K562 (cell line): ENCODE results near the gene GLDC. TPM values are rescaled to one million over a fixed set of nuclear protein-coding genes. Genes with fewer than 3 reads are reported as not detected.

Experiments used
- ATAC-seq: fragments of 200-7000 bp; cut with Tn5 transposase; 3 replicates; pipeline ENCODE4 v1.9.1; 2020; ENCODE audit warnings: moderate library complexity
- BruUV-seq: library from RNA; stranded (reverse); fragments of 400-500 nt; replicated peaks from 2 replicates; lab custom pipeline; 2021; lab: Mats Ljungman, UMichigan
- CTCF ChIA-PET: fragments of 300-600 bp; formaldehyde crosslinking; extraction: SDS; loops from one replicate; lab custom pipeline; 2021; ENCODE audit warnings: low intra/inter-chr PET ratio; lab: Yijun Ruan, JAX
- POLR2A ChIA-PET: fragments of 300-600, 350-650 bp; sonication (Branson Sonifier 250); formaldehyde crosslinking; extraction: SDS; loops from one replicate; lab custom pipeline; 2021; ENCODE audit warnings: antibody characterized with exemption, inconsistent platforms; lab: Yijun Ruan, JAX
- DNase-seq, 4 experiments: peaks; one replicate each; pipeline versions ENCODE4 v3.0.0 to v3.0.0-alpha.2; 2011 to 2018; ENCODE audit warnings: low spot score in 3 of 4, mixed read lengths in 3 of 4; ENCODE audit errors: extremely low read depth in 1 of 4
- FAIRE-seq: peaks from 2 replicates; lab custom pipeline; 2011; peaks lifted over from hg19 to GRCh38; lab: Jason Lieb, UNC
- H2AFZ ChIP-seq: 2 replicates; pipeline ENCODE4 v1.6.0; 2011; ENCODE audit warnings: low read depth, low read length, control low read depth, inconsistent platforms
- H3K27ac ChIP-seq: fragments of 200-600 bp; 3 replicates; pipeline ENCODE4 v1.8.0; 2011; ENCODE audit warnings: low read depth, mild to moderate bottlenecking, control low read depth, inconsistent platforms, low read length, moderate library complexity, mixed read lengths; ENCODE audit errors: extremely low read depth
- H3K27me3 ChIP-seq, 2 experiments: fragments of 300-600 bp in 1 of 2; 2 replicates in 1 of 2; 3 replicates in 1 of 2; pipeline versions ENCODE4 v1.6.0 to v1.8.0; 2011; ENCODE audit warnings: inconsistent platforms in 2 of 2, low read length in 2 of 2, mild to moderate bottlenecking in 1 of 2, mixed read lengths in 1 of 2, moderate library complexity in 1 of 2; ENCODE audit not compliant: control insufficient read depth in 2 of 2, insufficient read depth in 2 of 2
- H3K36me3 ChIP-seq: fragments of 300-600 bp; 3 replicates; pipeline ENCODE4 v1.8.0; 2011; ENCODE audit warnings: mild to moderate bottlenecking, low read length, inconsistent platforms; ENCODE audit not compliant: control insufficient read depth, insufficient read depth
- H3K4me1 ChIP-seq, 2 experiments: fragments of 200-600 bp in 1 of 2; replicated peaks in 1 of 2; 2 replicates in 1 of 2; 3 replicates in 1 of 2; pipeline versions ENCODE4 v1.5.1 to v1.8.0; 2011; ENCODE audit warnings: inconsistent platforms in 2 of 2, low read length in 2 of 2, mild to moderate bottlenecking in 1 of 2, mixed read lengths in 1 of 2, moderate library complexity in 1 of 2; ENCODE audit not compliant: control insufficient read depth in 2 of 2, insufficient read depth in 2 of 2
- H3K4me2 ChIP-seq: 2 replicates; pipeline ENCODE4 v1.6.1; 2011; ENCODE audit warnings: low read length, control low read depth, inconsistent platforms, mixed read lengths; ENCODE audit not compliant: insufficient read depth
- H3K4me3 ChIP-seq: fragments of 200-600 bp; sonication (generic), shearing (Covaris generic); 2 replicates; pipeline ENCODE4 v1.5.1; 2016; ENCODE audit warnings: control low read depth, inconsistent platforms
- H3K79me2 ChIP-seq: fragments of 200-600 bp; 3 replicates; pipeline ENCODE4 v1.8.0; 2011; ENCODE audit warnings: low read length, inconsistent platforms; ENCODE audit not compliant: control insufficient read depth, insufficient read depth
- H3K9ac ChIP-seq, 2 experiments: 2 replicates each; pipeline versions ENCODE4 v1.6.0 to v1.6.1; 2011; ENCODE audit warnings: low read depth in 2 of 2, low read length in 2 of 2, control low read depth in 1 of 2, inconsistent platforms in 1 of 2, mild to moderate bottlenecking in 1 of 2, mixed read lengths in 1 of 2; ENCODE audit not compliant: insufficient read depth in 1 of 2
- H3K9me1 ChIP-seq: one replicate; pipeline ENCODE4 v1.6.0; 2011; ENCODE audit warnings: inconsistent platforms, mild to moderate bottlenecking, low read length, moderate library complexity; ENCODE audit not compliant: control insufficient read depth, insufficient read depth
- H3K9me3 ChIP-seq: replicated peaks from 2 replicates; pipeline ENCODE4 v1.5.1; 2011; ENCODE audit warnings: low read depth, low read length, inconsistent platforms; ENCODE audit not compliant: control insufficient read depth, insufficient read depth
- H4K20me1 ChIP-seq: replicated peaks from 2 replicates; pipeline ENCODE4 v1.6.1; 2011; ENCODE audit warnings: low read length, inconsistent platforms, mixed read lengths; ENCODE audit not compliant: control insufficient read depth, insufficient read depth
- ATF6 ChIP-seq: sonication (generic); formaldehyde crosslinking; IDR thresholded peaks from 2 replicates; pipeline ENCODE4 v1.4.0; 2020; ENCODE audit warnings: mild to moderate bottlenecking, missing genetic modification reagents
- CEBPG ChIP-seq, 3 experiments: fragments of 200-800 bp in 1 of 3; sonication (Bioruptor generic) in 1 of 3; sonication (generic) in 1 of 3; formaldehyde crosslinking in 1 of 3; IDR thresholded peaks in 2 of 3; conservative IDR thresholded peaks in 1 of 3; 2 replicates each; pipeline versions ENCODE4 v1.6.1 to v1.8.0; 2016 to 2022; ENCODE audit warnings: missing compliant biosample characterization in 2 of 3, missing genetic modification characterization in 2 of 3, mild to moderate bottlenecking in 1 of 3, missing genetic modification reagents in 1 of 3
- CREBBP ChIP-seq: IDR thresholded peaks from one replicate; pipeline ENCODE4 v1.6.1; 2012; ENCODE audit warnings: low read depth, mild to moderate bottlenecking, control low read depth, inconsistent platforms, low read length
- HLTF ChIP-seq: fragments of 450-650 bp; IDR thresholded peaks from 2 replicates; pipeline ENCODE4 v1.6.1; 2016
- IRF2 ChIP-seq: sonication (generic); formaldehyde crosslinking; IDR thresholded peaks from 2 replicates; pipeline ENCODE4 v1.8.1; 2022; ENCODE audit warnings: mild to moderate bottlenecking, missing genetic modification reagents
- KDM2B ChIP-seq: fragments of 250-450 bp; sonication (Bioruptor Pico); IDR thresholded peaks from 2 replicates; pipeline ENCODE4 v1.8.0; 2021; ENCODE audit warnings: mild to moderate bottlenecking, moderate library complexity
- NR0B1 ChIP-seq: fragments of 450-650 bp; IDR thresholded peaks from one replicate; pipeline ENCODE4 v1.6.1; 2018; ENCODE audit warnings: mild to moderate bottlenecking, moderate library complexity; ENCODE audit not compliant: partially characterized antibody
- RAD21 ChIP-seq, 2 experiments: fragments of 250-450 bp in 1 of 2; fragments of 450-650 bp in 1 of 2; sonication (Bioruptor Pico) in 1 of 2; formaldehyde crosslinking in 1 of 2; IDR thresholded peaks in 1 of 2; conservative IDR thresholded peaks in 1 of 2; 2 replicates each; pipeline versions ENCODE4 v1.4.0 to v1.8.0; 2020 to 2022; ENCODE audit warnings: mild to moderate bottlenecking in 2 of 2, moderate library complexity in 1 of 2
- RCOR1 ChIP-seq, 2 experiments: IDR thresholded peaks; 2 replicates each; pipeline ENCODE4 v1.6.1; 2012; ENCODE audit warnings: low read depth in 2 of 2, low read length in 2 of 2, borderline replicate concordance in 1 of 2, improper control_type of control experiment in 1 of 2
- RFX1 ChIP-seq: fragments of 450-650 bp; IDR thresholded peaks from 2 replicates; pipeline ENCODE4 v1.6.1; 2016; ENCODE audit warnings: mild to moderate bottlenecking, moderate library complexity
- SMAD4 ChIP-seq: fragments of 250-450 bp; sonication (Bioruptor Pico); conservative IDR thresholded peaks from 2 replicates; pipeline ENCODE4 v1.8.0; 2021; ENCODE audit warnings: inconsistent platforms, mild to moderate bottlenecking, moderate library complexity
- THRA ChIP-seq: fragments of 450-650 bp; IDR thresholded peaks from 2 replicates; pipeline ENCODE4 v1.6.1; 2017; ENCODE audit warnings: mild to moderate bottlenecking, moderate library complexity
- ZNF133 ChIP-seq: fragments of 250-450 bp; sonication (Bioruptor Pico); IDR thresholded peaks from 2 replicates; pipeline ENCODE4 v1.4.0; 2020; ENCODE audit warnings: mild to moderate bottlenecking
- ZNF507 ChIP-seq: conservative IDR thresholded peaks from 2 replicates; pipeline ENCODE4 v1.6.1; 2017; ENCODE audit warnings: missing genetic modification characterization, missing compliant biosample characterization
- WGBS: fragments of 100-300 bp; shearing (Covaris generic); methylation state at CpG from one replicate; pipeline ENCODE4 v1.1.6; 2016; ENCODE audit warnings: low coverage, mixed read lengths; ENCODE audit not compliant: insufficient coverage; ENCODE audit errors: missing lambda C conversion rate; 5-methylcytosine and 5-hydroxymethylcytosine counted together
- in situ Hi-C: fragments of 300-500 bp; cut with MboI; formaldehyde crosslinking; loops from 4 replicates; pipeline ENCODE4 v1.15.0; 2018; ENCODE audit warnings: inconsistent platforms, mixed read lengths
- intact Hi-C: fragments of 100-400 bp; cut with micrococcal nuclease; formaldehyde crosslinking; loops from 2 replicates; pipeline ENCODE4 v1.14.2; 2022
- polyA plus RNA-seq, 8 experiments: library from polyadenylated mRNA; depleted of rRNA in 4 of 8; stranded (reverse) in 5 of 8; unstranded in 3 of 8; fragments of >200 nt; fragmentation: Nextera tagmentation in 2 of 8; fragmentation: Illumina TruSeq in 1 of 8; extraction: Ambion mirVana in 2 of 8; extraction: Trizol in 1 of 8; gene quantifications; 2 replicates each; pipeline versions ENCODE4 v1.2.1 to v1.2.3, GENCODE V29; 2011 to 2014; ENCODE audit warnings: inconsistent platforms in 1 of 8, missing spikeins in 1 of 8
- total RNA-seq, 7 experiments: library from RNA; depleted of rRNA in 6 of 7; stranded (reverse); fragments of >200 nt in 6 of 7; fragmentation: Illumina TruSeq in 2 of 7; extraction: Trizol in 2 of 7; gene quantifications; 2 replicates each; pipeline versions ENCODE4 v1.2.1 to v1.2.3, GENCODE V29; 2011 to 2021; ENCODE audit warnings: low replicate concordance in 1 of 7

Gene GLDC
- total and polyA plus RNA-seq, 9 of the 15 experiments (the other 6 are each of a cell fraction or from before 2014, with no cell fraction given): 0.03 to 0.27 (median 0.08) TPM; not detected in 6

- no peak for TF ChIP-seq SMAD4 (CRISPR knock-in tag)
These were observed 83.3 kb downstream of the GLDC start (continued) for GRCh38 chr9:6562201-6562600.

GRCh38 chr9:6557883-6558616, 87.5 kb downstream of the GLDC start:
- no peaks in the 10 kb centered on the region for H3K79me2 ChIP-seq
- H3K9ac ChIP-seq: no peak overlapping the region
- H3K4me1 ChIP-seq: no peaks in the 10 kb centered on the region
- no peaks in the 10 kb centered on the region for H3K9me3 ChIP-seq
- intact Hi-C loops: no loop called here
- ChIA-PET CTCF (no interaction called here), POLR2A (interaction anchor here (0.6 kb wide), 1 partner anchor 16 kb away, joined by 3 read pairs; no protein-coding TSS in a partner anchor)
- no peak for FAIRE-seq
- H3K27me3 ChIP-seq: peaks cover 0 to 14% of the 10 kb centered on the region in 2 experiments; a peak in 2 of 5 replicates
- in situ Hi-C loops: loop anchor here (25.0 kb wide), 1 partner anchor 496 kb away; no protein-coding TSS in a partner anchor
- WGBS: 4% methylated on average over 7 of the region's 9 CpGs
- no peak for DNase-seq
- H3K4me2 ChIP-seq: no peak overlapping the region
- H2AFZ ChIP-seq: no peak overlapping the region
- no peak for ATAC-seq
- H3K36me3 ChIP-seq: no peaks in the 10 kb centered on the region
- H3K4me3 ChIP-seq: no peak overlapping the region
- no peak overlapping the region for H3K27ac ChIP-seq
- no peaks in the 10 kb centered on the region for H4K20me1 ChIP-seq
- TF ChIP-seq ZNF133 (CRISPR knock-in tag): no peak
- TF ChIP-seq ATF6 (CRISPR knock-in tag): no peak
- TF ChIP-seq THRA: no peak
- TF ChIP-seq ZNF507: no peak
- TF ChIP-seq NR0B1: no peak
- TF ChIP-seq CREBBP: no peak
- no peak for TF ChIP-seq CEBPG (CRISPR knock-in tag; IDR thresholded peaks at IDR 0.05)
- no peak for TF ChIP-seq CEBPG (tag; conservative IDR thresholded peaks at IDR 0.05 in 1 of 2, IDR thresholded peaks at IDR 0.05 in 1 of 2)
- no peak for TF ChIP-seq HLTF
- 0 out of 4 replicates have a peak, but pooled peaks of 1 of the 2 experiments have one; percentile 9 for TF ChIP-seq RCOR1 (IDR thresholded peaks at IDR 0.05; ENCODE audit: borderline replicate concordance in 1 of 2, low read depth in 2 of 2, low read length in 2 of 2)
- peak; percentile 56 for TF ChIP-seq RFX1
- TF ChIP-seq KDM2B: no peak
- TF ChIP-seq IRF2: no peak
- TF ChIP-seq RAD21 (CRISPR knock-in tag; conservative IDR thresholded peaks at IDR 0.05 in 1 of 2, IDR thresholded peaks at IDR 0.05 in 1 of 2): no peak
- H3K9me1 ChIP-seq: no peaks in the 10 kb centered on the region
- BruUV-seq: no TSS peak
